Activated T-cell treated with anti-CD3 and anti-CD28 coated beads, Interleukin-2, amount 50 U/mL, for 72 hours (primary cell): ENCODE results near the gene ADAMTS4. TPM values are rescaled to one million over a fixed set of nuclear protein-coding genes. Genes with fewer than 3 reads are reported as not detected.

Experiments
- ATAC-seq, 2 donors: fragments of 150-1000 bp; cut with Tn5 transposase; replicated peaks in 1 of 2; 2 replicates each; pipeline ENCODE4 v1.10.0; 2021; ENCODE audit warnings: moderate library complexity in 2 of 2, mild to moderate bottlenecking in 1 of 2
- DNase-seq, 2 donors: peaks; one replicate each; pipeline ENCODE4 v3.0.0; 2021 to 2022; ENCODE audit warnings: mixed read lengths in 1 of 2
- H3K27ac Mint-ChIP-seq: one replicate; pipeline ENCODE4 v1.8.0; 2022; ENCODE audit warnings: mild to moderate bottlenecking, moderate library complexity, mixed read lengths
- H3K27me3 Mint-ChIP-seq: one replicate; pipeline ENCODE4 v1.8.0; 2022; ENCODE audit warnings: low read depth, mixed read lengths
- H3K36me3 Mint-ChIP-seq, 2 donors: one replicate each; pipeline ENCODE4 v1.8.0; 2022; ENCODE audit warnings: mixed read lengths in 2 of 2, mild to moderate bottlenecking in 1 of 2; ENCODE audit not compliant: insufficient read depth in 2 of 2
- H3K4me1 Mint-ChIP-seq: one replicate; pipeline ENCODE4 v1.8.0; 2022; ENCODE audit warnings: low read depth, mixed read lengths
- H3K4me3 Mint-ChIP-seq, 2 donors: one replicate each; pipeline ENCODE4 v1.8.0; 2022; ENCODE audit warnings: mild to moderate bottlenecking in 2 of 2, mixed read lengths in 2 of 2, moderate library complexity in 2 of 2
- H3K9me3 Mint-ChIP-seq, 2 donors: one replicate each; pipeline ENCODE4 v1.8.0; 2022; ENCODE audit warnings: mixed read lengths in 2 of 2
- total RNA-seq, 2 donors: library from RNA; stranded (reverse); gene quantifications; one replicate each; pipeline ENCODE4 v1.2.3, GENCODE V29; 2022

Gene ADAMTS4
- total RNA-seq, result 1 to 10 TPM; 4.0 to 7.7 TPM

- peaks cover 50% of the 10 kb centered on the region for H3K4me1 Mint-ChIP-seq
- no peaks in the 10 kb centered on the region for H3K9me3 Mint-ChIP-seq
- peak within 1 kb of the TSS; percentile 87 to 96 for H3K4me3 Mint-ChIP-seq
Measured at GRCh38 chr1:161198897-161199431, at the start of gene ADAMTS4. Gene ADAMTS4, minus strand, starts transcription at chr1:161199054. Its CDS starts 427 bp downstream, at chr1:161198627.

GRCh38 chr1:161244888-161245287, 46.0 kb upstream of the ADAMTS4 start:
- ATAC-seq, result no peak
- H3K4me1 Mint-ChIP-seq, result no peaks in the 10 kb centered on the region
- H3K9me3 Mint-ChIP-seq, result no peaks in the 10 kb centered on the region
- no peak overlapping the region for H3K4me3 Mint-ChIP-seq
- H3K27ac Mint-ChIP-seq, result no peak overlapping the region
- peaks cover 0 to 3% of the 10 kb centered on the region in 2 donors for H3K36me3 Mint-ChIP-seq
- DNase-seq, result no peak
- H3K27me3 Mint-ChIP-seq, result peaks cover 20% of the 10 kb centered on the region

More at GRCh38 chr1:161198897-161199431, at the start of gene ADAMTS4:
- Mint-ChIP-seq H3K27ac (peak within 1 kb of the TSS; percentile 49), H3K27me3 (no peaks in the 10 kb centered on the region), H3K36me3 (peaks cover under 1 to 3% of the 10 kb centered on the region in 2 donors)
- no peak for DNase-seq
- no peak for ATAC-seq

- no peaks in the 10 kb centered on the region for H3K4me1 Mint-ChIP-seq
- no peak for ATAC-seq
- no peak overlapping the region for H3K4me3 Mint-ChIP-seq
- H3K27ac Mint-ChIP-seq, result no peak overlapping the region
- no peaks in the 10 kb centered on the region for H3K9me3 Mint-ChIP-seq
- peaks cover 21% of the 10 kb centered on the region for H3K27me3 Mint-ChIP-seq
- DNase-seq, result no peak
- H3K36me3 Mint-ChIP-seq, result no peaks in the 10 kb centered on the region
Measured at GRCh38 chr1:161242313-161242712, 43.5 kb upstream of the ADAMTS4 start.

GRCh38 chr1:161241682-161242081, 42.8 kb upstream of the ADAMTS4 start:
- Mint-ChIP-seq H3K36me3 (no peaks in the 10 kb centered on the region), H3K4me1 (no peaks in the 10 kb centered on the region), H3K27me3 (peaks cover 21% of the 10 kb centered on the region), H3K27ac (no peak overlapping the region), H3K9me3 (no peaks in the 10 kb centered on the region), H3K4me3 (no peak overlapping the region)
- DNase-seq (no peak), ATAC-seq (no peak)

- Mint-ChIP-seq H3K4me3 (no peak within 1 kb of the TSS), H3K36me3 (no peaks in the 10 kb centered on the region), H3K27me3 (peaks cover 21% of the 10 kb centered on the region), H3K27ac (no peak within 1 kb of the TSS), H3K9me3 (no peaks in the 10 kb centered on the region), H3K4me1 (no peaks in the 10 kb centered on the region)
- DNase-seq (no peak), ATAC-seq (no peak)
Measured at GRCh38 chr1:161238039-161238473, 39.2 kb upstream of the ADAMTS4 start, which contains the start of gene NR1I3. Gene NR1I3, minus strand, starts transcription at chr1:161238203. Its CDS starts 1,638 bp downstream, at chr1:161236565.

- Mint-ChIP-seq H3K4me3 (no peak overlapping the region), H3K27me3 (peaks cover 12% of the 10 kb centered on the region), H3K36me3 (no peaks in the 10 kb centered on the region), H3K9me3 (no peaks in the 10 kb centered on the region), H3K4me1 (no peaks in the 10 kb centered on the region), H3K27ac (no peak overlapping the region)
- ATAC-seq (no peak), DNase-seq (no peak)
Measured at GRCh38 chr1:161235957-161236775, 37.3 kb upstream of the ADAMTS4 start.

- Mint-ChIP-seq H3K27me3 (no peaks in the 10 kb centered on the region), H3K9me3 (no peaks in the 10 kb centered on the region), H3K27ac (no peak overlapping the region), H3K36me3 (no peaks in the 10 kb centered on the region), H3K4me3 (no peak overlapping the region), H3K4me1 (peaks cover 8% of the 10 kb centered on the region)
- DNase-seq (no peak), ATAC-seq (no peak)
Measured at GRCh38 chr1:161233102-161233501, 34.2 kb upstream of the ADAMTS4 start.

GRCh38 chr1:161230762-161231161, 31.9 kb upstream of the ADAMTS4 start:
- H3K27me3 Mint-ChIP-seq, result no peaks in the 10 kb centered on the region
- no peaks in the 10 kb centered on the region for H3K9me3 Mint-ChIP-seq
- H3K36me3 Mint-ChIP-seq, result peaks cover 1% of the 10 kb centered on the region in 2 donors
- peaks cover 30% of the 10 kb centered on the region for H3K4me1 Mint-ChIP-seq
- ATAC-seq, result no peak
- no peak for DNase-seq
- H3K27ac Mint-ChIP-seq, result no peak overlapping the region
- no peak overlapping the region for H3K4me3 Mint-ChIP-seq

GRCh38 chr1:161229896-161230295, 31.0 kb upstream of the ADAMTS4 start:
- DNase-seq, result no peak
- ATAC-seq, result no peak
- Mint-ChIP-seq H3K27ac (no peak overlapping the region), H3K27me3 (no peaks in the 10 kb centered on the region), H3K9me3 (no peaks in the 10 kb centered on the region), H3K4me3 (no peak overlapping the region), H3K4me1 (peaks cover 34% of the 10 kb centered on the region), H3K36me3 (peaks cover 1% of the 10 kb centered on the region in 2 donors)

- peaks cover 34% of the 10 kb centered on the region for H3K4me1 Mint-ChIP-seq
- ATAC-seq (no peak), DNase-seq (no peak)
- H3K9me3 Mint-ChIP-seq, result no peaks in the 10 kb centered on the region
- peaks cover 1% of the 10 kb centered on the region in 2 donors for H3K36me3 Mint-ChIP-seq
- peak overlapping the region; percentile 58 for H3K27ac Mint-ChIP-seq
- H3K4me3 Mint-ChIP-seq, result peak overlapping the region; percentile 94 to 100
- H3K27me3 Mint-ChIP-seq, result no peaks in the 10 kb centered on the region
Measured at GRCh38 chr1:161228032-161228431, 29.2 kb upstream of the ADAMTS4 start.

GRCh38 chr1:161227196-161227871, 28.5 kb upstream of the ADAMTS4 start:
- ATAC-seq (peak; percentile 39 to 52), DNase-seq (peak; percentile 87 to 90)
- Mint-ChIP-seq H3K9me3 (no peaks in the 10 kb centered on the region), H3K27ac (peak overlapping the region; percentile 58), H3K4me1 (peaks cover 34% of the 10 kb centered on the region), H3K4me3 (peak overlapping the region; percentile 94 to 100), H3K27me3 (no peaks in the 10 kb centered on the region), H3K36me3 (peaks cover 1% of the 10 kb centered on the region in 2 donors)

GRCh38 chr1:161226759-161227158, 27.9 kb upstream of the ADAMTS4 start:
- DNase-seq (no peak), ATAC-seq (no peak)
- peak overlapping the region; percentile 94 to 100 for H3K4me3 Mint-ChIP-seq
- peaks cover 1% of the 10 kb centered on the region in 2 donors for H3K36me3 Mint-ChIP-seq
- H3K27ac Mint-ChIP-seq, result no peak overlapping the region
- H3K9me3 Mint-ChIP-seq, result no peaks in the 10 kb centered on the region
- no peaks in the 10 kb centered on the region for H3K27me3 Mint-ChIP-seq
- H3K4me1 Mint-ChIP-seq, result peaks cover 34% of the 10 kb centered on the region

- no peak for DNase-seq
- peak overlapping the region; percentile 92 for H3K27ac Mint-ChIP-seq
- ATAC-seq, result no peak
- H3K4me1 Mint-ChIP-seq, result peaks cover 34% of the 10 kb centered on the region
- H3K36me3 Mint-ChIP-seq, result peaks cover 1% of the 10 kb centered on the region in 2 donors
- H3K9me3 Mint-ChIP-seq, result no peaks in the 10 kb centered on the region
- peak overlapping the region; percentile 94 to 100 for H3K4me3 Mint-ChIP-seq
- no peaks in the 10 kb centered on the region for H3K27me3 Mint-ChIP-seq
Measured at GRCh38 chr1:161226320-161226711, 27.5 kb upstream of the ADAMTS4 start.
